NCI-H2196 treated with DMSO at 0.1 percent for 48 hours (cell line): Measurements from ENCODE around the gene RERG.

Experiments used
- DNase-seq: peaks from one replicate; lab custom pipeline; 2025; ENCODE audit not compliant: unreplicated experiment; lab: John Stamatoyannopoulos, UW

The RERG gene

GRCh38 chr12:15220451-15220850 is 766 bp downstream of the RERG start:
- DNase-seq: no peak

GRCh38 chr12:15218794-15219193 is 2.4 kb downstream of the RERG start:
- DNase-seq: no peak

GRCh38 chr12:15216036-15216889 is 5.0 kb downstream of the RERG start:
- no peak for DNase-seq

GRCh38 chr12:15214851-15215601 is 6.2 kb downstream of the RERG start:
- no peak for DNase-seq

GRCh38 chr12:15212930-15213329 is 8.3 kb downstream of the RERG start:
- no peak for DNase-seq

- no peak for DNase-seq
Observed at GRCh38 chr12:15209782-15210181, 11.4 kb downstream of the RERG start.

GRCh38 chr12:15208871-15209656 is 12.2 kb downstream of the RERG start:
- no peak for DNase-seq

GRCh38 chr12:15208140-15208539 is 13.1 kb downstream of the RERG start:
- no peak for DNase-seq

- no peak for DNase-seq
Observed at GRCh38 chr12:15206831-15207389, 14.3 kb downstream of the RERG start.

- DNase-seq: no peak
Observed at GRCh38 chr12:15206338-15206737, 14.9 kb downstream of the RERG start.

GRCh38 chr12:15205341-15206010 is 15.7 kb downstream of the RERG start:
- no peak for DNase-seq

- DNase-seq: no peak
Observed at GRCh38 chr12:15201456-15201855, 19.8 kb downstream of the RERG start.

- no peak for DNase-seq
Observed at GRCh38 chr12:15201056-15201455, 20.2 kb downstream of the RERG start.

- no peak for DNase-seq
Observed at GRCh38 chr12:15200641-15201040, 20.6 kb downstream of the RERG start.

GRCh38 chr12:15199930-15200329 is 21.3 kb downstream of the RERG start:
- DNase-seq: no peak

- no peak for DNase-seq
Observed at GRCh38 chr12:15196678-15197505, 24.3 kb downstream of the RERG start.

- no peak for DNase-seq
Observed at GRCh38 chr12:15196221-15196620, 25.0 kb downstream of the RERG start.

GRCh38 chr12:15194456-15195368 is 26.5 kb downstream of the RERG start:
- DNase-seq: no peak

- no peak for DNase-seq
Observed at GRCh38 chr12:15193946-15194345, 27.3 kb downstream of the RERG start.
